Esophagus muscularis mucosa (tissue), 3 donors: ENCODE data around the gene PTPRK.

Experiments used
- CTCF ChIP-seq, 3 experiments: fragments of 200-600 bp in 2 of 3; fragments of 450-650 bp in 1 of 3; sonication (generic) in 2 of 3; IDR thresholded peaks; one replicate each; pipeline ENCODE4 v1.5.1; 2017 to 2019; ENCODE audit warnings: antibody characterized with exemption in 3 of 3, mild to moderate bottlenecking in 2 of 3, moderate library complexity in 1 of 3
- EP300 ChIP-seq: sonication (generic); formaldehyde crosslinking; IDR thresholded peaks from one replicate; pipeline ENCODE4 v1.6.1; 2017; ENCODE audit warnings: antibody characterized with exemption

GRCh38 chr6:128202169-128202765 lies 318.1 kb downstream of the PTPRK start:
- TF ChIP-seq CTCF (IDR thresholded peaks at IDR 0.05) = no peak
- TF ChIP-seq EP300 = no peak
